ENCODE data around the gene MLC1.

Gene MLC1

DNA sequence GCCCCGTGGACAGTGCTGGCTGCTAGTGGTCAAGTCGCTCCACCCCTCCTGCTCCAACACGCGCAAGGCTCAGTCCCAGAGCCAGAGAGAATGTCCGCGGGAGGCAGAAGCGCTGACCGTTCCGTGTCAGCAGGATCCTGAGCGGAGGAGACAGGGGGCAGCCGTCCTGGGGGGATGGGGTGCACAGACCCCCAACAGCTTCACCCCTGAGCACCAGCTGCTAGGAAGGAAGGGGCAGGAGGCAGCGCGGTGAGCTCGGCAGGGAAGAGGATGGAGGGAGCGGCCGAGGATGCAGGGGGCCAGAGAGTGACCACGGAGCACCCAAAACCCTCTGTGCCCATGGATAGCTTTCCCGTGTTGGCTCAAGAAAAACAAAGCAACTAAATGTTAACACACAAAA, 20.8 kb downstream of the MLC1 start:
- TF ChIP-seq, protein P1, sequence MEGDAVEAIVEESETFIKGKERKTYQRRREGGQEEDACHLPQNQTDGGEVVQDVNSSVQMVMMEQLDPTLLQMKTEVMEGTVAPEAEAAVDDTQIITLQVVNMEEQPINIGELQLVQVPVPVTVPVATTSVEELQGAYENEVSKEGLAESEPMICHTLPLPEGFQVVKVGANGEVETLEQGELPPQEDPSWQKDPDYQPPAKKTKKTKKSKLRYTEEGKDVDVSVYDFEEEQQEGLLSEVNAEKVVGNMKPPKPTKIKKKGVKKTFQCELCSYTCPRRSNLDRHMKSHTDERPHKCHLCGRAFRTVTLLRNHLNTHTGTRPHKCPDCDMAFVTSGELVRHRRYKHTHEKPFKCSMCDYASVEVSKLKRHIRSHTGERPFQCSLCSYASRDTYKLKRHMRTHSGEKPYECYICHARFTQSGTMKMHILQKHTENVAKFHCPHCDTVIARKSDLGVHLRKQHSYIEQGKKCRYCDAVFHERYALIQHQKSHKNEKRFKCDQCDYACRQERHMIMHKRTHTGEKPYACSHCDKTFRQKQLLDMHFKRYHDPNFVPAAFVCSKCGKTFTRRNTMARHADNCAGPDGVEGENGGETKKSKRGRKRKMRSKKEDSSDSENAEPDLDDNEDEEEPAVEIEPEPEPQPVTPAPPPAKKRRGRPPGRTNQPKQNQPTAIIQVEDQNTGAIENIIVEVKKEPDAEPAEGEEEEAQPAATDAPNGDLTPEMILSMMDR (IDR thresholded peaks at IDR 0.05; ENCODE audit: low read depth, low read length, missing control alignments) = no peak
- DNase-seq (ENCODE audit: extremely low read depth, low read depth) = no peak
- no peak overlapping the region for H3K4me3 ChIP-seq (replicated peaks; ENCODE audit: low read depth, low read length)

DNA sequence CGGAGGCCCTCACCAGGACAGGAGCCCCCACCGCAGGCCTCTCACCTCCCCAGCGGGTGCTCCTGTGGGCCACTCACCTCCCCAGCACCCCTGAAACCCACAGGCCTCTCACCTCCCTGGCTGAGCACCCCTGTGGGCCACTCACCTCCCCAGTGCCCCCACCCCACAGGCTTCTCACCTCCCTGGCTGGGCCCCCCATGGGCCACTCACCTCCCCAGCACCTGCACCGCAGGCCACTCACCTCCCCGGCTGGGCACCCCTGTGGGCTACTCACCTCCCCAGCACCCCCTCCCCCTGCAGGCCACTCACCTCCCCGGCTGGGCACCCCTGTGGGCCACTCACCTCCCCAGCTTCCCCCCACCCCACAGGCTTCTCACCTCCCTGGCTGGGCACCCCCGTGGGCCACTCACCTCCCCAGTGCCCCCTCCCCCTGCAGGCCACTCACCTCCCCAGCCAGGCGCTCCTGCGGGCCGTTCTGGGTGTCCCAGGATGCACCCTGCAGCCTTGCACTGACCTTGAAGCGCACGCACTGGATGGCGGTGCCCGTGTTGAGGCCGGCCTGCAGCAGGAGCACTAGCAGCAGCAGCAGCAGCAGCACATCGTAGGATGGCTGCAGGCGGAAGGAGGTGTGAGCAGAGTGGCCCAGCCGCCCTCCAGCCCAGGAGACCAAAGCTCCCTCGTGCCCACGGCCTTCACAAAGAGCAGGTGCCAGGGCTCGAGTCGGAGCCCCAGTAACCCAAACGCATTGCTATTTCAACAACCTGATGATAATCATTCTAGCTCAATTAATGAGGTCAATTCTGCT, 21.4 kb downstream of the MLC1 start:
- no peak overlapping the region for H3K4me3 ChIP-seq (replicated peaks; ENCODE audit: low read depth, low read length)
- TF ChIP-seq, protein P1 (IDR thresholded peaks at IDR 0.05; ENCODE audit: low read depth, low read length, missing control alignments) = no peak
- DNase-seq (ENCODE audit: extremely low read depth, low read depth) = no peak

DNA sequence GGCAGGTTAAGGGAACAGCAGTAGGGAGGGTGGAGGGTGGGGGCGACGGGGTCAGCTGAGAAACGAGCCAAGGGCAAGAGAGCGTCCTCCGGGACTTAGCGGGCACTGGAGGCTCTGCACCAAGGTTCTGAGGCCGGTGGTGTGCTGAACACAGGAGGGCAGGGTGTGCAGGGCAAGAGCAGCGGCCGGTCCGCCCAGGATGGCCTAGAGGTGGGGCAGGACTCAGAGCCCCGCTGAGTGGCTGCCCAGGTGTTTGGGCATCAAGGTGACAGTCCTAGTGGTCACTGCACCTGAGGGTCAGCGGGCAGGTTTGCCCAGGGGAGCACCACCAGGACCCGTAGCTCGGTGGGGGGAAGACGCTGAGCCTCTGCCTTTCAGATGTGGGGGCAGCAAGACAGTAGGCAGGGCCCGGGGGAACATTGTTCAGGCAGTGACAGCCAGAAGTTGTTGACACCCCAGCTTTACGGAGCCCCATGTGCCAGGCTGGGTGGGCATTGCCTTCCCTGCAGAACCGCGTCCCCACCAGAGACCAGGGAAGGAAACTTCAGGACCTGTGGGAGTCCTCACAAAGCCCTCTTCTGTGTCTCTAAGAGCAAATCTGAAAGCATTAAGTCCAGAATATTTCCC, 22.6 kb downstream of the MLC1 start:
- no peak for DNase-seq (ENCODE audit: extremely low read depth, low read depth)
- TF ChIP-seq, protein P1 (IDR thresholded peaks at IDR 0.05; ENCODE audit: low read depth, low read length, missing control alignments) = no peak
- H3K4me3 ChIP-seq (replicated peaks; ENCODE audit: low read depth, low read length) = no peak overlapping the region

DNA sequence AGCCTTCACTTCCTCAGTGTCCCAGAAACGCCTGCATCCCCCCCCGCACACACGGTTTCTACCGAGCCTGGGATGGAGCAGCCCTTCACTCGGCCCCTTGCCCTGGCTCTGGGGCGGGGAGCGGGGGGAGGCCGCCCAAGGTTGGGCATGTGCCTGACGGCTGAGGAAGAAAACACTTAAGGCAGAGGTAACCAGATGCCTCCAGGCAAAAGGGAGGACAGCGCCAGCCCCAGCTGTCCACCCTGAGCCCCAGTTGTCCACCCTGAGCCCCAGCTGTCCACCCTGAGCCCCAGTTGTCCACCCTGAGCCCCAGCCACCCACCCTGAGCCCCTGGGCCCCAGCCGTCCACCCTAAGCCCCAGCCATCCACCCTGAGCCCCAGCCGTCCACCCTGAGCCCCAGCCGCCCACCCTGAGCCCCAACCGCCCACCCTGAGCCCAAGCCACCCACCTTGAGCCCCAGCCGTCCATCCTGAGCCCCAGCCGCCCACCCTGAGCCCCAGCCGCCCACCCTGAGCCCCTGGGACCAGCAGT, 23.3 kb downstream of the MLC1 start:
- DNase-seq (ENCODE audit: extremely low read depth, low read depth) = no peak
- TF ChIP-seq, protein P1 (IDR thresholded peaks at IDR 0.05; ENCODE audit: low read depth, low read length, missing control alignments) = no peak
- no peak overlapping the region for H3K4me3 ChIP-seq (replicated peaks; ENCODE audit: low read depth, low read length)

DNA sequence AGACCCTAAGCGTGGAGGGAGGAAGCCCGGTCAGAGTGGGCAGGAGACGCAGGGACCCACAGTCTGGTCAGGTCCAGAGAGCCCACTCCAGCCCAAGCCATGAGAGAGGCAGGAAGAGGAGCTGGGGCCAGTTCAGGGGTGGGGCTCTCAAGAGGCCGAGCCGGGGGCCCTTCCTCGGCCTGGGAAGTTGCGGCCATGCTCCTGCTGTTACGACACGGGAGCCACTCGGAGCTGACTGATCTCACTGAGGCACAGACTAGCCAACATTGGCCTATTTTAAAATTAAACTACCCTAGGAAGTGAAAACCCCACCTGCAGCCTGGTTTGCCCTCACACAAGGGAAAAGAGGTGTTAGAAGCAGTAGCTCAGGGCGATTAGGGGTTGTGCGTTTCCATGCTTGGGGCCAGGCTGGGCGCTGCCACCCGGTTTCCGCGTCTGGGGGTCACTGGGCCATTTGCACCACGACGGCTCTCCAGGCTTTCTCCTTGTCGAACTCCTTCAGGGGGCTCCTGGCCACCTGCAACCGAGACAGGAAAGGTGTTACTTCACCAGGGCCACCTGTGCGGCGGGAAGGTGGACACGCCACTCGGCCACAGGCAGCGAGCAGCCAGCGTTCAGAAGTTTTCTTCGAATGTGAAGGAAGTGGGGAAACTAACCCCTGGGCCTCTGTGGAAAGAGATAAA, 23.9 kb downstream of the MLC1 start:
- no peak for DNase-seq (ENCODE audit: extremely low read depth, low read depth)
- TF ChIP-seq, protein P1 (IDR thresholded peaks at IDR 0.05; ENCODE audit: low read depth, low read length, missing control alignments) = no peak
- no peak overlapping the region for H3K4me3 ChIP-seq (replicated peaks; ENCODE audit: low read depth, low read length)

DNA sequence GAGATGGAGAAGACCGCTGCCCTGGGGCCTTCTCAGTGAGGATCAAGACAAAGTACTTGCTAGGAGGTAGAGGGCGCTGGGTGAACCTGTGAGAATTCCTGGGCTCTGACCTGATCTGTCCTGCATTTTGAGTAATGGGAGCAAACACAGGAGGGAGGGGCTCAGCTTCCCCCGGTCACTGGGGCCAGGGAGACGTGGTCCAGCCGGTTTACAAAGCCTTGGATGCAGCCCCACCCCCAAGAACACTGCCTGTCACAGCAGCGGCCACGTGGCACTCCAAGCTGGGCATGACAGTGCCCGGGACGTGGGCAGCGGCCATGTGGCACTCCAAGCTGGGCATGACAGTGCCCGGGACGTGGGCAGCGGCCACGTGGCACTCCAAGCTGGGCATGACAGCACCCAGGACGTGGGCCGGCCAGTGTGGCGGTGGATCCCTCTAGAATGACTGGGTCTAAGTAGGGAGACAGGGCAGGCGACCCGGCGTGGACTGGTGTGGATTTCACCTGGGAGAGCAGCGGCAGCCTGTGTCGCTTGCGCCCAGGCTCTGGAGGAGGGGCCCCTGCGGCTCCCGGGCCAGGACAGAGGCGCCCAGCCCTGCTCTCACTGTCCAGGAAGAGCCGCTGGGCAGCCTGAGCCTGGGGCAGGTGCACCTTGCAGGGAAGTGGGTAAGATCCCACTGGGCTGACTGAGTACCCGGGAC, 24.6 kb downstream of the MLC1 start:
- TF ChIP-seq, protein P1 (IDR thresholded peaks at IDR 0.05; ENCODE audit: low read depth, low read length, missing control alignments) = no peak
- H3K4me3 ChIP-seq (replicated peaks; ENCODE audit: low read depth, low read length) = no peak overlapping the region
- no peak for DNase-seq (ENCODE audit: extremely low read depth, low read depth)

Measured in HFF-Myc (cell line).